Brain microvascular endothelial cell (primary cell): ENCODE measurements around the gene AMBRA1.
A peak's percentile ranks its signal among the peaks of the same experiment; 100 is the strongest.

ENCODE experiments used
- DNase-seq: peaks from one replicate; pipeline ENCODE4 v3.0.0-alpha.2; 2020
- H3K27ac ChIP-seq: fragments of 250-450 bp; sonication (Bioruptor Pico); 2 replicates; pipeline ENCODE4 v1.5.1; 2020; ENCODE audit warnings: mild to moderate bottlenecking, moderate library complexity
- H3K27me3 ChIP-seq: fragments of 250-450 bp; sonication (Bioruptor Pico); replicated peaks from 2 replicates; pipeline ENCODE4 v1.5.1; 2020; ENCODE audit warnings: mild to moderate bottlenecking
- H3K36me3 ChIP-seq: fragments of 250-450 bp; sonication (Bioruptor Pico); replicated peaks from 2 replicates; pipeline ENCODE4 v1.5.1; 2020; ENCODE audit warnings: mild to moderate bottlenecking
- H3K4me3 ChIP-seq: 2 replicates; pipeline ENCODE4 v1.5.1; 2011; ENCODE audit warnings: low read depth, mild to moderate bottlenecking, control low read depth, low read length, moderate library complexity
- CTCF ChIP-seq: IDR thresholded peaks from 2 replicates; pipeline ENCODE4 v1.5.1; 2011; ENCODE audit warnings: low read depth, mild to moderate bottlenecking, moderate library complexity, low read length, control low read depth, inconsistent platforms; ENCODE audit errors: missing control alignments
- in situ Hi-C: cut with HindIII; loops from 2 replicates; pipeline ENCODE4 v1.10.0; 2017; ENCODE audit warnings: low sequenced_read_pairs, low pct_ligation_motif_present

AMBRA1 gene

GRCh38 chr11:46366260-46366659, 227.6 kb downstream of the AMBRA1 start:
- Histone ChIP-seq H3K27ac (no peak overlapping the region), H3K4me3 (no peak overlapping the region), H3K36me3 (peaks cover 20% of the 10 kb centered on the region), H3K27me3 (no peaks in the 10 kb centered on the region)
- no peak for TF ChIP-seq CTCF
- DNase-seq, result no peak
- in situ Hi-C loops, result no loop called here

GRCh38 chr11:46364791-46365190, 229.0 kb downstream of the AMBRA1 start:
- in situ Hi-C loops, result no loop called here
- no peak for DNase-seq
- peaks cover 13% of the 10 kb centered on the region for H3K36me3 ChIP-seq
- no peak overlapping the region for H3K4me3 ChIP-seq
- H3K27ac ChIP-seq, result no peak overlapping the region
- no peaks in the 10 kb centered on the region for H3K27me3 ChIP-seq
- TF ChIP-seq CTCF, result no peak

- in situ Hi-C loops, result no loop called here
- no peak for DNase-seq
- H3K4me3 ChIP-seq, result no peak overlapping the region
- no peak for TF ChIP-seq CTCF
- peak overlapping the region; percentile 69 for H3K27ac ChIP-seq
- peaks cover 11% of the 10 kb centered on the region for H3K36me3 ChIP-seq
- no peaks in the 10 kb centered on the region for H3K27me3 ChIP-seq
Observed at GRCh38 chr11:46364056-46364455, 229.8 kb downstream of the AMBRA1 start.

DNA sequence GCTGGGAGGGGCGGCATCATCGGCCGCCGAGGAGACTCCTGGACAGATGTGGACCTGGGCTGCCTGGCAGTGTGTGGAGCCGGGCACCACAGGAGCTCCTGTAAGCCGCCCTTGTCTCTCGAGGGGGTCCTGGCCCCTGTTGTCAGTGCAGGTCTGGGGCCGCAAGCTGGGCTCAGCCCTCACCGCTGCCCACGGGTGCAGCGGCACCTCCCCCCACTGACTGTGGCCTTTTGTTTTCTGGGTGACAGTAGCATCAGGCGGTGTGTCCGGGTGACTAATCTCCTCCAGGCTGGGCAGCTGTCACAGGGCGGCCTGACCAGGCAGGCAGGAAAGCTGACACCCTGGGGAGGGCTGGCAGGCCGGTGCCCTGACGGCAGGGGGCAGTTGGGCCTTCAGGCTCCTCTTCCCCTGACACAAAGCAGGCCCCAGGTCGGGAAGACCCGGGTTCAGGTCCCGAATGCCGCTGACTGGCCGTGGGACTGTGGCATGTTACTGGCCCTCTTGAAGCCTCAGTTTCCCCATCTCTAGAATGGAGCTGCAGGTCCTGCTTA, 230.3 kb downstream of the AMBRA1 start:
- Histone ChIP-seq H3K4me3 (peak overlapping the region; percentile 12), H3K27ac (peak overlapping the region; percentile 69), H3K36me3 (peaks cover 7% of the 10 kb centered on the region), H3K27me3 (no peaks in the 10 kb centered on the region)
- DNase-seq, result peak; percentile 47
- peak; percentile 57 for TF ChIP-seq CTCF
- in situ Hi-C loops, result no loop called here

DNA sequence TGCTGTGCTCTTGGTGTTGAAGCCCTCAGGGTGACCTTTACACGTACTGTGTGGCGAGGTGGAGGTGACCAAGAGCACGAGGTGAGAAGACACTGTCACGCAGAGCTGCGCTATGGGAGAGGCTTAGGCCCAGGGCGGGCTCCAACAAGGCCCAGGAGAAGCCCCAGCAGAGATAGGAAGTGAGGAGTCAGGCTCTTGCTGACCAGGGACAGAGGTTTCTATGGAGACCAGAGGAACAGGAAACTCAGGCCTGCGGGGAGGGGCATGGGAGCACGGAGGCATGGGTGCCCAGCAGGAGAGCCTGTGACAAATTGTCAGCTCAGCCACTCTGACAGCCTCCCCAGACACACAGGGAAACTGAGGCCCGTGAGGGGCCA, 230.8 kb downstream of the AMBRA1 start:
- in situ Hi-C loops, result no loop called here
- no peak for TF ChIP-seq CTCF
- Histone ChIP-seq H3K36me3 (peaks cover 2% of the 10 kb centered on the region), H3K4me3 (peak overlapping the region; percentile 12), H3K27me3 (no peaks in the 10 kb centered on the region), H3K27ac (peak overlapping the region; percentile 69)
- peak; percentile 83 for DNase-seq
